ENCODE results near the gene PIGU. TPM values are rescaled to one million over a fixed set of nuclear protein-coding genes. Genes with fewer than 3 reads are reported as not detected.
A peak's percentile ranks its signal among the peaks of the same experiment; 100 is the strongest.

PIGU gene
- polyA plus RNA-seq, 3 donors = 5.8 to 11.3 (median 10.9) TPM

DNA sequence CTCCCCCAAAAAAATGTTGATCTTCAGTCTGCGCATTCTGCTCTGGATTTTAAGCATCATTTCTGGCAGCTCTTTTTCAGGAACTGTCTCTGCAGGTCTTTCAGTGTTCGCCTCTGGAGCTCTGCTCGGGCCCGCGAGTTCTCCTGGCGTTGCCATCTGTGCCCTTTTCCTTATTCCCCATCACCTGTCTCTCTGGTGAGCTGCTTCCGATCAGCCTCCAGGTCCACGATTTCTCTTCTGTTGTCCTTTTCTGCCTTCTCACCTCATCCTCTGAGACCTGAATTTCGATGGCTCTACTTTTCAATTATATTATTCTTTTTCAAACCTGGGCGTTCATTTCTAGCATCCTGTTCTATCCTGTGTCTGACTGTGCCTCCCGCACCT lies 119.0 kb downstream of the PIGU start:
- peaks cover 0 to 2% (median 0%) of the 10 kb centered on the region in 3 donors for H3K27me3 Mint-ChIP-seq (ENCODE audit: low read depth in 3 of 3)
- 12% methylated on average over 11 of the region's 11 CpGs for WGBS (ENCODE audit: insufficient coverage)
- peaks cover 0 to 1% (median 0%) of the 10 kb centered on the region in 7 donors for H3K9me3 Mint-ChIP-seq

DNA sequence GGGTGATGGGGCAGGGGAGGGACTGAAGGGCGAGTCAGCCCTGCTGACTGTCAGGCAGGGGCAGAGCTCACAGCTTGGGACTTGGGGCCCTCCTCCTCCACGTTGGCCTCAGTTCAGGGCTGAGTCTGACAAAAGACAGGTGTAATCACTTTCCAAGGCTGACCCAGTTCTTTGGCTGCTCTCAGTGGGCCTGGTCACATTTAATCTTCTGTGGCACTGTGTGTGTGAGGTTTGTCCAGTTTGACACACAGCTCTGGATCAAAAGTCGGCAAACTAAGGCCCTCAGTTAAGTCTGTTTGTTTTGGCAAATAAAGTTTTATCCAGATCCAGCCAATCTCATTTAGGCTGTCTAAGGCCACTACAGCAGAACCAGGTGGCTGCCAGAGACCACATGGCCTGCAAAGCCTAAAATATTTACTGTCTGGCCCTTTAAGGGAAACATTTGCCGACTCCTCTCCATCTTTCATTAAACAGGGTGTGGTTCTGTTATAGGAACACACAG lies 123.5 kb downstream of the PIGU start:
- Histone ChIP-seq H3K36me3 (replicated peaks in 1 of 2; ENCODE audit: control insufficient read depth in 1 of 2, insufficient read depth in 2 of 2, low read length in 2 of 2) (no peaks in the 10 kb centered on the region), H2AFZ (ENCODE audit: insufficient read depth, low read depth, low read length, poor library complexity, severe bottlenecking) (no peak overlapping the region), H3K4me1 (ENCODE audit: control insufficient read depth in 1 of 2, insufficient read depth in 2 of 2, low read length in 2 of 2) (peaks cover 7 to 10% of the 10 kb centered on the region in 2 donors), H3K4me3 (replicated peaks in 1 of 3; ENCODE audit: low read depth in 2 of 3, low read length in 3 of 3) (no peak overlapping the region), H3K9ac (ENCODE audit: insufficient read depth, low read length, poor library complexity, severe bottlenecking) (no peak overlapping the region), H3K79me2 (ENCODE audit: insufficient read depth, low read length) (no peaks in the 10 kb centered on the region), H3K27ac (ENCODE audit: low read depth in 1 of 2, low read length in 2 of 2) (no peak overlapping the region), H3K9me3 (replicated peaks in 1 of 2; ENCODE audit: control insufficient read depth in 1 of 2, insufficient read depth in 1 of 2, low read length in 2 of 2) (no peaks in the 10 kb centered on the region), H3K4me2 (replicated peaks; ENCODE audit: extremely low read depth, low read length, poor library complexity, severe bottlenecking) (no peak overlapping the region), H4K20me1 (ENCODE audit: insufficient read depth, low read length) (no peaks in the 10 kb centered on the region), H3K27me3 (ENCODE audit: control insufficient read depth in 2 of 2, insufficient read depth in 2 of 2, low read length in 2 of 2) (no peaks in the 10 kb centered on the region)
- no peak for DNase-seq
- H3K4me1 Mint-ChIP-seq = peaks cover 12% of the 10 kb centered on the region
- H3K27ac Mint-ChIP-seq = no peak overlapping the region
- no peaks in the 10 kb centered on the region for H3K36me3 Mint-ChIP-seq
- H3K9me3 Mint-ChIP-seq = no peaks in the 10 kb centered on the region
- H3K4me3 Mint-ChIP-seq = no peak overlapping the region
- WGBS (ENCODE audit: insufficient coverage) = 100% methylated on average over 1 of the region's 4 CpGs
- H3K27me3 Mint-ChIP-seq (ENCODE audit: low read depth in 3 of 3) = peaks cover 0 to 2% (median 2%) of the 10 kb centered on the region in 3 donors
- TF ChIP-seq, protein P1, sequence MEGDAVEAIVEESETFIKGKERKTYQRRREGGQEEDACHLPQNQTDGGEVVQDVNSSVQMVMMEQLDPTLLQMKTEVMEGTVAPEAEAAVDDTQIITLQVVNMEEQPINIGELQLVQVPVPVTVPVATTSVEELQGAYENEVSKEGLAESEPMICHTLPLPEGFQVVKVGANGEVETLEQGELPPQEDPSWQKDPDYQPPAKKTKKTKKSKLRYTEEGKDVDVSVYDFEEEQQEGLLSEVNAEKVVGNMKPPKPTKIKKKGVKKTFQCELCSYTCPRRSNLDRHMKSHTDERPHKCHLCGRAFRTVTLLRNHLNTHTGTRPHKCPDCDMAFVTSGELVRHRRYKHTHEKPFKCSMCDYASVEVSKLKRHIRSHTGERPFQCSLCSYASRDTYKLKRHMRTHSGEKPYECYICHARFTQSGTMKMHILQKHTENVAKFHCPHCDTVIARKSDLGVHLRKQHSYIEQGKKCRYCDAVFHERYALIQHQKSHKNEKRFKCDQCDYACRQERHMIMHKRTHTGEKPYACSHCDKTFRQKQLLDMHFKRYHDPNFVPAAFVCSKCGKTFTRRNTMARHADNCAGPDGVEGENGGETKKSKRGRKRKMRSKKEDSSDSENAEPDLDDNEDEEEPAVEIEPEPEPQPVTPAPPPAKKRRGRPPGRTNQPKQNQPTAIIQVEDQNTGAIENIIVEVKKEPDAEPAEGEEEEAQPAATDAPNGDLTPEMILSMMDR (IDR thresholded peaks at IDR 0.05) = no peak
- intact Hi-C loops (cut with micrococcal nuclease) = no loop called here

More for the DNA sequence above, 119.0 kb downstream of the PIGU start:
- intact Hi-C loops (cut with micrococcal nuclease) = loop anchor here in 1 of 2 donors (2.0 kb wide), 1 partner anchor 147 kb away; the partner anchor contains the start of gene TP53INP2
- Histone ChIP-seq H2AFZ (ENCODE audit: insufficient read depth, low read depth, low read length, poor library complexity, severe bottlenecking) (peak overlapping the region; percentile 96), H3K9ac (ENCODE audit: insufficient read depth, low read length, poor library complexity, severe bottlenecking) (peak overlapping the region; percentile 88), H3K27ac (ENCODE audit: low read depth in 1 of 2, low read length in 2 of 2) (peak overlapping the region in 1 of 2 donors; percentile 78), H3K27me3 (ENCODE audit: control insufficient read depth in 2 of 2, insufficient read depth in 2 of 2, low read length in 2 of 2) (no peaks in the 10 kb centered on the region), H3K36me3 (replicated peaks in 1 of 2; ENCODE audit: control insufficient read depth in 1 of 2, insufficient read depth in 2 of 2, low read length in 2 of 2) (no peaks in the 10 kb centered on the region), H3K4me1 (ENCODE audit: control insufficient read depth in 1 of 2, insufficient read depth in 2 of 2, low read length in 2 of 2) (peaks cover 7 to 16% of the 10 kb centered on the region in 2 donors), H3K4me3 (replicated peaks in 1 of 3; ENCODE audit: low read depth in 2 of 3, low read length in 3 of 3) (peak overlapping the region; percentile 75 to 85 (median 83)), H4K20me1 (ENCODE audit: insufficient read depth, low read length) (no peaks in the 10 kb centered on the region), H3K79me2 (ENCODE audit: insufficient read depth, low read length) (no peaks in the 10 kb centered on the region), H3K4me2 (replicated peaks; ENCODE audit: extremely low read depth, low read length, poor library complexity, severe bottlenecking) (peak overlapping the region; percentile 91), H3K9me3 (replicated peaks in 1 of 2; ENCODE audit: control insufficient read depth in 1 of 2, insufficient read depth in 1 of 2, low read length in 2 of 2) (no peaks in the 10 kb centered on the region)
- H3K4me1 Mint-ChIP-seq = peaks cover 5% of the 10 kb centered on the region
- peak overlapping the region; percentile 80 to 92 for H3K4me3 Mint-ChIP-seq
- H3K27ac Mint-ChIP-seq = peak overlapping the region in 6 of 7 donors; percentile 83 to 94 (median 90)
- TF ChIP-seq, protein P1 (IDR thresholded peaks at IDR 0.05) = no peak
- peaks cover 3% of the 10 kb centered on the region in 2 donors for H3K36me3 Mint-ChIP-seq
- DNase-seq = peak in 1 of 3 donors; percentile 15
